Suprapubic skin (tissue), 3 donors: Measurements from ENCODE around the gene TRAPPC2L.

Experiments
- CTCF ChIP-seq, 2 donors: fragments of 200-600 bp in 1 of 2; fragments of 450-650 bp in 1 of 2; sonication (generic) in 1 of 2; IDR thresholded peaks; one replicate each; pipeline ENCODE4 v1.5.1; 2016 to 2019; ENCODE audit warnings: antibody characterized with exemption in 2 of 2, mild to moderate bottlenecking in 1 of 2, moderate library complexity in 1 of 2
- POLR2AphosphoS5 ChIP-seq, 3 donors: sonication (generic); formaldehyde crosslinking; IDR thresholded peaks; one replicate each; pipeline ENCODE4 v1.6.1; 2017; ENCODE audit warnings: antibody characterized with exemption in 3 of 3

GRCh38 chr16:88807142-88807625 is 49.7 kb upstream of the TRAPPC2L start:
- TF ChIP-seq POLR2AphosphoS5 (IDR thresholded peaks at IDR 0.05) (no peak), CTCF (IDR thresholded peaks at IDR 0.05) (no peak)
